Stimulated activated CD4-positive, alpha-beta T cell treated with anti-CD3 and anti-CD28 coated beads, Interleukin-12 subunit alpha, Interleukin-12 subunit beta, amount 100 ng/mL, for 24 hours (primary cell): ENCODE data around the gene LMAN2L.

Experiments
- DNase-seq, 2 experiments: peaks; one replicate each; pipeline ENCODE4 v3.0.0-alpha.2; 2020; ENCODE audit warnings: low read depth in 2 of 2

Gene LMAN2L

GRCh38 chr2:96739633-96740428 is at the start of gene LMAN2L:
LMAN2L (minus strand) TSS chr2:96740064; CDS start chr2:96740040, 24 bp downstream.
- peak; percentile 93 to 98 for DNase-seq

- no peak for DNase-seq
These were observed 49.4 kb upstream of the LMAN2L start for GRCh38 chr2:96789245-96789617.

GRCh38 chr2:96788442-96789244 is 48.8 kb upstream of the LMAN2L start:
- no peak for DNase-seq

GRCh38 chr2:96787411-96787810 is 47.5 kb upstream of the LMAN2L start:
- no peak for DNase-seq

GRCh38 chr2:96783388-96783787 is 43.5 kb upstream of the LMAN2L start:
- DNase-seq, result no peak

GRCh38 chr2:96775160-96775559 is 35.3 kb upstream of the LMAN2L start:
- no peak for DNase-seq

GRCh38 chr2:96773922-96774321 is 34.1 kb upstream of the LMAN2L start:
- peak in 1 of 2 experiments; percentile 19 for DNase-seq

GRCh38 chr2:96772903-96773671 is 33.2 kb upstream of the LMAN2L start:
- DNase-seq, result no peak

GRCh38 chr2:96771796-96772618 is 32.1 kb upstream of the LMAN2L start:
- DNase-seq, result no peak

- no peak for DNase-seq
These were observed 30.8 kb upstream of the LMAN2L start for GRCh38 chr2:96770442-96771202.

GRCh38 chr2:96769814-96770213 is 29.9 kb upstream of the LMAN2L start:
- no peak for DNase-seq

- DNase-seq, result no peak
These were observed 28.3 kb upstream of the LMAN2L start for GRCh38 chr2:96768083-96768561.

- no peak for DNase-seq
These were observed 27.4 kb upstream of the LMAN2L start for GRCh38 chr2:96767135-96767871.

GRCh38 chr2:96764253-96764637 is 24.4 kb upstream of the LMAN2L start:
- DNase-seq, result no peak

- no peak for DNase-seq
These were observed 23.8 kb upstream of the LMAN2L start for GRCh38 chr2:96763511-96764252.

GRCh38 chr2:96762529-96763311 is 22.9 kb upstream of the LMAN2L start:
- DNase-seq, result no peak

GRCh38 chr2:96760986-96761832 is 21.3 kb upstream of the LMAN2L start:
- DNase-seq, result no peak
